Measurements from ENCODE around the gene NCOA1.
"Not testable (repeated sequence)": the region's sequence is repeated elsewhere in the genome, so short reads cannot be mapped to it uniquely, and the experiment has no call there.

The NCOA1 gene

DNA sequence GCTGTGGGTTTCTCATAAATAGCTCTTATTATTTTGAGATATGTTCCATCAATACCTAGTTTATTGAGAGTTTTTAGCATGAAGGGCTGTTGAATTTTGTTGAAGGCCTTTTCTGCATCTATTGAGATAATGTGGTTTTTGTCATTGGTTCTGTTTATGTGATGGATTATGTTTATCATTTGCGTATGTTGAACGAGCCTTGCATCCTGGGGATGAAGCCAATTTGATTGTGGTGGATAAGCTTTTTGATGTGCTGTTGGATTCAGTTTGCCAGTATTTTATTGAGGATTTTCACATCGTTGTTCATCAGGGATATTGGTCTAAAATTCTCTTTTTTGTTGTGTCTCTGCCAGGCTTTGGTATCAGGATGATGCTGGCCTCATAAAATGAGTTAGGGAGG lies 42.5 kb downstream of the NCOA1 start:
- H3K4me3 ChIP-seq (ENCODE audit: low read depth, low read length); H3K9me3 ChIP-seq (ENCODE audit: control insufficient read depth, insufficient read depth, low read depth, low read length); H3K36me3 ChIP-seq (ENCODE audit: control insufficient read depth in 2 of 2, insufficient read depth in 1 of 2, low read length in 2 of 2); H3K27ac ChIP-seq (ENCODE audit: extremely low read depth, low read depth, low read length); H3K4me1 ChIP-seq (ENCODE audit: control insufficient read depth, insufficient read depth, low read length); CTCF ChIA-PET; POLR2A ChIA-PET: not testable (repeated sequence)

DNA sequence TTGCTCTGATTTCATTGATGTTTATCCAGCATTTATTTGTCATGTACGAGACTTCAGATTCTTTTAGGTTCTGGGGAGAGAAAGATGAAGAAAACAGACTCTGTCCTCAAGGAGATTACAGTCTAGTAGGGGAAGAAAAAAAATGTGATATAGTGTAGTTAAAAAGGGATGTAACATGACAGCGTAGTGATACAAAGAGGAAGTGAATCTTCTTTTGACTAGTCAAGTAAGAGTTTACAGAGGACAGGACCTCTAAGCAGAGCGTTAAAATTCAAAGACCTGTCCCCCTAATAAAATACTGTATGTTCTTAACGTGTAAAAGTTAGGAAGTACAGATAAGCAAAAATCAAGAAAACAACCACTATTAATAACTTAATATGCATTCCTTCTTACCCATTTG lies 47.7 kb downstream of the NCOA1 start:
- ChIA-PET CTCF (no interaction called here), POLR2A (interaction anchor here (0.6 kb wide), 1 partner anchor 454 kb away, joined by 6 read pairs; no protein-coding TSS in a partner anchor)
- no peaks in the 10 kb centered on the region for H3K9me3 ChIP-seq (ENCODE audit: control insufficient read depth, insufficient read depth, low read depth, low read length)
- peaks cover 7% of the 10 kb centered on the region for H3K4me1 ChIP-seq (ENCODE audit: control insufficient read depth, insufficient read depth, low read length)
- no peak overlapping the region for H3K27ac ChIP-seq (ENCODE audit: extremely low read depth, low read depth, low read length)
- no peak overlapping the region for H3K4me3 ChIP-seq (ENCODE audit: low read depth, low read length)
- TF ChIP-seq ZNF48 (tag by site-specific recombination; IDR thresholded peaks at IDR 0.05), result no peak
- no peak for TF ChIP-seq ZNF335 (tag by site-specific recombination; conservative IDR thresholded peaks at IDR 0.05)
- no peak for TF ChIP-seq ZBTB20 (tag by site-specific recombination; IDR thresholded peaks at IDR 0.05)
- H3K36me3 ChIP-seq (ENCODE audit: control insufficient read depth in 2 of 2, insufficient read depth in 1 of 2, low read length in 2 of 2), result no peaks in the 10 kb centered on the region

DNA sequence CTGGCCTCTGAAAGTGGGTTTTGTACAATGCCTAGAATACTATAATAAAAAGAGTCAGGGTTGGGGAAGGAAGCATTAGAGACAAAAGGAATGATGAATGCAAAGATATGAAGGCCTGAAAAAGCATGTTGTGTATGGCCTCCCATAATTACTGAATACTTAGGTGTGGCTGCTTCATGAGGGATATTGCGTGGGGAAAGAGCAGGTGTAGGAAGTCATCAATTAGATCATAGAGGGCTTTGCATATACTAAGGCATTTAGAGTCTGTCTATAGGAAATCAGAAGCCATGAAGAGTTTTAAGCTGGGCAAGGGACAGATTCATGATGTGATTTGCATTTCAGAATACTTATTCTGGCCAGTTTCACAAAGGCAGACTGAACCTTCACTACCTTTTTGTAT lies 48.2 kb downstream of the NCOA1 start:
- H3K27ac ChIP-seq (ENCODE audit: extremely low read depth, low read depth, low read length), result no peak overlapping the region
- no peaks in the 10 kb centered on the region for H3K9me3 ChIP-seq (ENCODE audit: control insufficient read depth, insufficient read depth, low read depth, low read length)
- TF ChIP-seq ZNF561 (tag by site-specific recombination; IDR thresholded peaks at IDR 0.05; ENCODE audit: borderline replicate concordance), result no peak
- TF ChIP-seq, protein P1, sequence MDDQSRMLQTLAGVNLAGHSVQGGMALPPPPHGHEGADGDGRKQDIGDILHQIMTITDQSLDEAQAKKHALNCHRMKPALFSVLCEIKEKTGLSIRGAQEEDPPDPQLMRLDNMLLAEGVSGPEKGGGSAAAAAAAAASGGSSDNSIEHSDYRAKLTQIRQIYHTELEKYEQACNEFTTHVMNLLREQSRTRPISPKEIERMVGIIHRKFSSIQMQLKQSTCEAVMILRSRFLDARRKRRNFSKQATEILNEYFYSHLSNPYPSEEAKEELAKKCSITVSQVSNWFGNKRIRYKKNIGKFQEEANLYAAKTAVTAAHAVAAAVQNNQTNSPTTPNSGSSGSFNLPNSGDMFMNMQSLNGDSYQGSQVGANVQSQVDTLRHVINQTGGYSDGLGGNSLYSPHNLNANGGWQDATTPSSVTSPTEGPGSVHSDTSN (CRISPR knock-in tag; IDR thresholded peaks at IDR 0.05), result no peak
- TF ChIP-seq, protein P2, sequence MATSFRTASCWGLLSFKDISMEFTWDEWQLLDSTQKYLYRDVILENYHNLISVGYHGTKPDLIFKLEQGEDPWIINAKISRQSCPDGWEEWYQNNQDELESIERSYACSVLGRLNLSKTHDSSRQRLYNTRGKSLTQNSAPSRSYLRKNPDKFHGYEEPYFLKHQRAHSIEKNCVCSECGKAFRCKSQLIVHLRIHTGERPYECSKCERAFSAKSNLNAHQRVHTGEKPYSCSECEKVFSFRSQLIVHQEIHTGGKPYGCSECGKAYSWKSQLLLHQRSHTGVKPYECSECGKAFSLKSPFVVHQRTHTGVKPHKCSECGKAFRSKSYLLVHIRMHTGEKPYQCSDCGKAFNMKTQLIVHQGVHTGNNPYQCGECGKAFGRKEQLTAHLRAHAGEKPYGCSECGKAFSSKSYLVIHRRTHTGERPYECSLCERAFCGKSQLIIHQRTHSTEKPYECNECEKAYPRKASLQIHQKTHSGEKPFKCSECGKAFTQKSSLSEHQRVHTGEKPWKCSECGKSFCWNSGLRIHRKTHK (tag by site-specific recombination; IDR thresholded peaks at IDR 0.05), result no peak
- TF ChIP-seq, protein P3, sequence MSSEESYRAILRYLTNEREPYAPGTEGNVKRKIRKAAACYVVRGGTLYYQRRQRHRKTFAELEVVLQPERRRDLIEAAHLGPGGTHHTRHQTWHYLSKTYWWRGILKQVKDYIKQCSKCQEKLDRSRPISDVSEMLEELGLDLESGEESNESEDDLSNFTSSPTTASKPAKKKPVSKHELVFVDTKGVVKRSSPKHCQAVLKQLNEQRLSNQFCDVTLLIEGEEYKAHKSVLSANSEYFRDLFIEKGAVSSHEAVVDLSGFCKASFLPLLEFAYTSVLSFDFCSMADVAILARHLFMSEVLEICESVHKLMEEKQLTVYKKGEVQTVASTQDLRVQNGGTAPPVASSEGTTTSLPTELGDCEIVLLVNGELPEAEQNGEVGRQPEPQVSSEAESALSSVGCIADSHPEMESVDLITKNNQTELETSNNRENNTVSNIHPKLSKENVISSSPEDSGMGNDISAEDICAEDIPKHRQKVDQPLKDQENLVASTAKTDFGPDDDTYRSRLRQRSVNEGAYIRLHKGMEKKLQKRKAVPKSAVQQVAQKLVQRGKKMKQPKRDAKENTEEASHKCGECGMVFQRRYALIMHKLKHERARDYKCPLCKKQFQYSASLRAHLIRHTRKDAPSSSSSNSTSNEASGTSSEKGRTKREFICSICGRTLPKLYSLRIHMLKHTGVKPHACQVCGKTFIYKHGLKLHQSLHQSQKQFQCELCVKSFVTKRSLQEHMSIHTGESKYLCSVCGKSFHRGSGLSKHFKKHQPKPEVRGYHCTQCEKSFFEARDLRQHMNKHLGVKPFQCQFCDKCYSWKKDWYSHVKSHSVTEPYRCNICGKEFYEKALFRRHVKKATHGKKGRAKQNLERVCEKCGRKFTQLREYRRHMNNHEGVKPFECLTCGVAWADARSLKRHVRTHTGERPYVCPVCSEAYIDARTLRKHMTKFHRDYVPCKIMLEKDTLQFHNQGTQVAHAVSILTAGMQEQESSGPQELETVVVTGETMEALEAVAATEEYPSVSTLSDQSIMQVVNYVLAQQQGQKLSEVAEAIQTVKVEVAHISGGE (tag by site-specific recombination; conservative IDR thresholded peaks at IDR 0.05; ENCODE audit: low read depth), result no peak
- no peak for TF ChIP-seq ZNF2 (tag by site-specific recombination; IDR thresholded peaks at IDR 0.05)
- TF ChIP-seq PRDM1 (tag by site-specific recombination; IDR thresholded peaks at IDR 0.05), result no peak
- no peak for TF ChIP-seq MEIS1 (CRISPR knock-in tag; IDR thresholded peaks at IDR 0.05; ENCODE audit: borderline replicate concordance)
- TF ChIP-seq ZBTB17 (tag by site-specific recombination; IDR thresholded peaks at IDR 0.05), result no peak
- no peak for TF ChIP-seq ZSCAN16 (tag by site-specific recombination; IDR thresholded peaks at IDR 0.05)
- no peak overlapping the region for H3K4me3 ChIP-seq (ENCODE audit: low read depth, low read length)
- peaks cover 7% of the 10 kb centered on the region for H3K4me1 ChIP-seq (ENCODE audit: control insufficient read depth, insufficient read depth, low read length)
- POLR2A ChIA-PET, result no interaction called here
- no peaks in the 10 kb centered on the region for H3K36me3 ChIP-seq (ENCODE audit: control insufficient read depth in 2 of 2, insufficient read depth in 1 of 2, low read length in 2 of 2)
- CTCF ChIA-PET, result no interaction called here

DNA sequence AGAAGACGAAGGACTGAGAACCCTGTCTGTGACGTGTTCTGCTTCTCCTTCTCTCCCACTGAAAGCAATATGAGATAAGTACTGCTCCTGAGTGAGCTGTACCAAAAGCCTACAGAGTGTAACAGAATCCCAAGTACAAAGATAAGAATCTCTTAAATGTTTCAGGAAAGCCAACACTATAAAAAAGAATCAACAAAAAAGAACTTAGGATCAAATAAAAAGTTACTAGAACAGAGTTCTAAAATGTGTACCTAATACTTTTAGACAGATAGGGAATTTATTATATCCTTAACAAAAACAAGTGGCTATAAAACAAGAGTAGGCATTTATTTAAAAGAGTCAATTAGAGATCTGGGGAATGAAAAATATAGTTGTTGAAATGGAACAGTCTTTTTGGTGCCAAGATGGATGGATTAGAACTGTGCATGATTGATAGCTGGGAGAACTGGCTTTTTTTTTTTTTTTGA lies 49.0 kb downstream of the NCOA1 start:
- no peak overlapping the region for H3K4me3 ChIP-seq (ENCODE audit: low read depth, low read length)
- H3K27ac ChIP-seq (ENCODE audit: extremely low read depth, low read depth, low read length), result peak overlapping the region; percentile 41
- ChIA-PET CTCF (no interaction called here), POLR2A (no interaction called here)
- no peaks in the 10 kb centered on the region for H3K9me3 ChIP-seq (ENCODE audit: control insufficient read depth, insufficient read depth, low read depth, low read length)
- no peaks in the 10 kb centered on the region for H3K36me3 ChIP-seq (ENCODE audit: control insufficient read depth in 2 of 2, insufficient read depth in 1 of 2, low read length in 2 of 2)
- peaks cover 7% of the 10 kb centered on the region for H3K4me1 ChIP-seq (ENCODE audit: control insufficient read depth, insufficient read depth, low read length)
- TF ChIP-seq, protein P4, sequence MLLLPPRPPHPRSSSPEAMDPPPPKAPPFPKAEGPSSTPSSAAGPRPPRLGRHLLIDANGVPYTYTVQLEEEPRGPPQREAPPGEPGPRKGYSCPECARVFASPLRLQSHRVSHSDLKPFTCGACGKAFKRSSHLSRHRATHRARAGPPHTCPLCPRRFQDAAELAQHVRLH (tag by site-specific recombination; IDR thresholded peaks at IDR 0.05), result peak; percentile 94
- TF ChIP-seq FEZF1 (tag by site-specific recombination; IDR thresholded peaks at IDR 0.05) (peak; percentile 100), ZNF341 (tag by site-specific recombination; IDR thresholded peaks at IDR 0.05; ENCODE audit: low read depth) (0 out of 2 replicates have a peak, but pooled peaks have one; percentile 20), SCRT1 (tag by site-specific recombination; IDR thresholded peaks at IDR 0.05; ENCODE audit: borderline replicate concordance) (peak; percentile 19; the same call in 1 of the 2 replicates), HOXC10 (CRISPR knock-in tag; IDR thresholded peaks at IDR 0.05) (no peak), TRIM28 (IDR thresholded peaks at IDR 0.05; ENCODE audit: borderline replicate concordance, low read length) (peak; percentile 88)
- TF ChIP-seq, protein P5, sequence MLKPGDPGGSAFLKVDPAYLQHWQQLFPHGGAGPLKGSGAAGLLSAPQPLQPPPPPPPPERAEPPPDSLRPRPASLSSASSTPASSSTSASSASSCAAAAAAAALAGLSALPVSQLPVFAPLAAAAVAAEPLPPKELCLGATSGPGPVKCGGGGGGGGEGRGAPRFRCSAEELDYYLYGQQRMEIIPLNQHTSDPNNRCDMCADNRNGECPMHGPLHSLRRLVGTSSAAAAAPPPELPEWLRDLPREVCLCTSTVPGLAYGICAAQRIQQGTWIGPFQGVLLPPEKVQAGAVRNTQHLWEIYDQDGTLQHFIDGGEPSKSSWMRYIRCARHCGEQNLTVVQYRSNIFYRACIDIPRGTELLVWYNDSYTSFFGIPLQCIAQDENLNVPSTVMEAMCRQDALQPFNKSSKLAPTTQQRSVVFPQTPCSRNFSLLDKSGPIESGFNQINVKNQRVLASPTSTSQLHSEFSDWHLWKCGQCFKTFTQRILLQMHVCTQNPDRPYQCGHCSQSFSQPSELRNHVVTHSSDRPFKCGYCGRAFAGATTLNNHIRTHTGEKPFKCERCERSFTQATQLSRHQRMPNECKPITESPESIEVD (tag by site-specific recombination; IDR thresholded peaks at IDR 0.05), result peak; percentile 96
